Measurements from ENCODE around the gene ABHD12. TPM values are rescaled to one million over a fixed set of nuclear protein-coding genes. Genes with fewer than 3 reads are reported as not detected.

Gene ABHD12
- total and polyA plus RNA-seq, 10 of the 15 experiments (the other 5 are each of a cell fraction or from before 2014, with no cell fraction given): 1.5 to 61.8 (median 26.7) TPM

- TF ChIP-seq NBN (IDR thresholded peaks at IDR 0.05): peak; percentile 64; the same call in 1 of the 2 replicates
- TF ChIP-seq NFIC (IDR thresholded peaks at IDR 0.05; ENCODE audit: low read depth, low read length): peak; percentile 45; the same call in 1 of the 2 replicates
- TF ChIP-seq ZNF384 (IDR thresholded peaks at IDR 0.05; ENCODE audit: borderline replicate concordance, low read depth, low read length): no peak
- no peak for TF ChIP-seq PAX8 (IDR thresholded peaks at IDR 0.05)
- no peak for TF ChIP-seq RCOR1 (conservative IDR thresholded peaks at IDR 0.05; ENCODE audit: low read depth, low read length)
- peak; percentile 4 to 29; a peak in 2 of 3 replicates for TF ChIP-seq EGR1 (IDR thresholded peaks at IDR 0.05; ENCODE audit: borderline replicate concordance in 1 of 2, low read depth in 2 of 2, low read length in 2 of 2)
- TF ChIP-seq KDM1A (IDR thresholded peaks at IDR 0.05; ENCODE audit: borderline replicate concordance): no peak
- peak; percentile 84 for TF ChIP-seq YY1 (IDR thresholded peaks at IDR 0.05; ENCODE audit: low read depth, low read length)
- peak; percentile 86 for TF ChIP-seq ZNF24 (IDR thresholded peaks at IDR 0.05)
- TF ChIP-seq HDGF (IDR thresholded peaks at IDR 0.05): no peak; the same call in 1 of the 2 replicates
- TF ChIP-seq STAT3 (IDR thresholded peaks at IDR 0.05; ENCODE audit: low read depth, low read length): no peak
- peak; percentile 62; the same call in 1 of the 2 replicates for TF ChIP-seq ZNF207 (IDR thresholded peaks at IDR 0.05; ENCODE audit: borderline replicate concordance)
- TF ChIP-seq BMI1 (IDR thresholded peaks at IDR 0.05; ENCODE audit: borderline replicate concordance): no peak
- TF ChIP-seq RB1 (IDR thresholded peaks at IDR 0.05; ENCODE audit: borderline replicate concordance): peak; percentile 98; the same call in 1 of the 2 replicates
- peak in 1 of 2 experiments; percentile 4; a peak in 1 of 4 replicates for TF ChIP-seq BHLHE40 (IDR thresholded peaks at IDR 0.05; ENCODE audit: borderline replicate concordance in 1 of 2, low read depth in 2 of 2, low read length in 1 of 2)
- peak; percentile 67 for TF ChIP-seq RUNX3 (IDR thresholded peaks at IDR 0.05; ENCODE audit: low read length)
- TF ChIP-seq NR2C1 (IDR thresholded peaks at IDR 0.05): no peak
- no peak for TF ChIP-seq SREBF2 (IDR thresholded peaks at IDR 0.05; ENCODE audit: low read length)
- TF ChIP-seq, protein P1, sequence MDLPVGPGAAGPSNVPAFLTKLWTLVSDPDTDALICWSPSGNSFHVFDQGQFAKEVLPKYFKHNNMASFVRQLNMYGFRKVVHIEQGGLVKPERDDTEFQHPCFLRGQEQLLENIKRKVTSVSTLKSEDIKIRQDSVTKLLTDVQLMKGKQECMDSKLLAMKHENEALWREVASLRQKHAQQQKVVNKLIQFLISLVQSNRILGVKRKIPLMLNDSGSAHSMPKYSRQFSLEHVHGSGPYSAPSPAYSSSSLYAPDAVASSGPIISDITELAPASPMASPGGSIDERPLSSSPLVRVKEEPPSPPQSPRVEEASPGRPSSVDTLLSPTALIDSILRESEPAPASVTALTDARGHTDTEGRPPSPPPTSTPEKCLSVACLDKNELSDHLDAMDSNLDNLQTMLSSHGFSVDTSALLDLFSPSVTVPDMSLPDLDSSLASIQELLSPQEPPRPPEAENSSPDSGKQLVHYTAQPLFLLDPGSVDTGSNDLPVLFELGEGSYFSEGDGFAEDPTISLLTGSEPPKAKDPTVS (IDR thresholded peaks at IDR 0.05; ENCODE audit: low read depth, low read length): no peak
- no peak for TF ChIP-seq RAD51 (IDR thresholded peaks at IDR 0.05)
- no peak for TF ChIP-seq MEF2B (IDR thresholded peaks at IDR 0.05; ENCODE audit: partially characterized antibody, poor library complexity, severe bottlenecking)
- TF ChIP-seq TARDBP (IDR thresholded peaks at IDR 0.05; ENCODE audit: borderline replicate concordance): no peak
- TF ChIP-seq, protein P2, sequence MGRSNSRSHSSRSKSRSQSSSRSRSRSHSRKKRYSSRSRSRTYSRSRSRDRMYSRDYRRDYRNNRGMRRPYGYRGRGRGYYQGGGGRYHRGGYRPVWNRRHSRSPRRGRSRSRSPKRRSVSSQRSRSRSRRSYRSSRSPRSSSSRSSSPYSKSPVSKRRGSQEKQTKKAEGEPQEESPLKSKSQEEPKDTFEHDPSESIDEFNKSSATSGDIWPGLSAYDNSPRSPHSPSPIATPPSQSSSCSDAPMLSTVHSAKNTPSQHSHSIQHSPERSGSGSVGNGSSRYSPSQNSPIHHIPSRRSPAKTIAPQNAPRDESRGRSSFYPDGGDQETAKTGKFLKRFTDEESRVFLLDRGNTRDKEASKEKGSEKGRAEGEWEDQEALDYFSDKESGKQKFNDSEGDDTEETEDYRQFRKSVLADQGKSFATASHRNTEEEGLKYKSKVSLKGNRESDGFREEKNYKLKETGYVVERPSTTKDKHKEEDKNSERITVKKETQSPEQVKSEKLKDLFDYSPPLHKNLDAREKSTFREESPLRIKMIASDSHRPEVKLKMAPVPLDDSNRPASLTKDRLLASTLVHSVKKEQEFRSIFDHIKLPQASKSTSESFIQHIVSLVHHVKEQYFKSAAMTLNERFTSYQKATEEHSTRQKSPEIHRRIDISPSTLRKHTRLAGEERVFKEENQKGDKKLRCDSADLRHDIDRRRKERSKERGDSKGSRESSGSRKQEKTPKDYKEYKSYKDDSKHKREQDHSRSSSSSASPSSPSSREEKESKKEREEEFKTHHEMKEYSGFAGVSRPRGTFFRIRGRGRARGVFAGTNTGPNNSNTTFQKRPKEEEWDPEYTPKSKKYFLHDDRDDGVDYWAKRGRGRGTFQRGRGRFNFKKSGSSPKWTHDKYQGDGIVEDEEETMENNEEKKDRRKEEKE (IDR thresholded peaks at IDR 0.05): no peak
- TF ChIP-seq CHD2 (IDR thresholded peaks at IDR 0.05; ENCODE audit: borderline replicate concordance, low read depth, low read length): peak; percentile 66; the same call in 1 of the 2 replicates
Measured at GRCh38 chr20:25407311-25408169, 16.9 kb upstream of the ABHD12 start, which contains the start of gene GINS1 (continued).
